Aorta (tissue), 4 donors: ENCODE measurements around the gene FRMPD1. TPM values are rescaled to one million over a fixed set of nuclear protein-coding genes. Genes with fewer than 3 reads are reported as not detected.

ENCODE experiments used
- polyA plus RNA-seq, 2 donors: library from polyadenylated mRNA; stranded (reverse); fragments of 200-250 nt; gene quantifications; one replicate each; pipeline ENCODE4 v1.2.3, GENCODE V29; 2013
- total RNA-seq, 2 donors: library from RNA; stranded (reverse); fragmentation: NEBNext Ultra II Directional; extraction: Animal tissue kit (Norgen Biotek cat#: 25700); gene quantifications; one replicate each; pipeline ENCODE4 v1.2.1, GENCODE V29; 2021
- donor health status: healthy with polysubstance abuse.
- donor health status: Bipolar disorder and iron deficiency.
- donor health status: DM: no; HTN: no; CAD: no.
- donor health status: DM: yes; HTN: yes; CAD: no.

Gene FRMPD1
- total and polyA plus RNA-seq, 4 donors, result 0.06 TPM; not detected in 3

Other genes starting within 250 kb of the FRMPD1 start
- gene GRHPR, start 228.3 kb upstream of the FRMPD1 start, total RNA-seq, result 10 to 100 TPM; 59.4 to 75.3 TPM
- 10 to 100 TPM; 72.9 to 99.7 TPM for gene GRHPR, start 228.3 kb upstream of the FRMPD1 start, polyA plus RNA-seq
- 10 to 100 TPM; 10.7 to 11.4 TPM for gene ZBTB5, start 185.5 kb upstream of the FRMPD1 start, total RNA-seq
- 1 to 10 TPM; 2.4 to 8.0 TPM for gene ZBTB5, start 185.5 kb upstream of the FRMPD1 start, polyA plus RNA-seq
- 10 to 100 TPM; 16.7 to 23.8 TPM for gene POLR1E, start 165.0 kb upstream of the FRMPD1 start, total RNA-seq
- gene POLR1E, start 165.0 kb upstream of the FRMPD1 start, polyA plus RNA-seq, result 10 to 100 TPM; 15.1 to 25.7 TPM
- 1 to 10 TPM; 6.2 to 7.8 TPM for gene FBXO10, start 74.6 kb upstream of the FRMPD1 start, total RNA-seq
- 1 to 10 TPM in 1 of 2 donors, under 1 TPM in 1; 0.38 to 7.4 TPM for gene FBXO10, start 74.6 kb upstream of the FRMPD1 start, polyA plus RNA-seq
- 10 to 100 TPM; 39.8 to 52.1 TPM for gene TOMM5, start 58.4 kb upstream of the FRMPD1 start, total RNA-seq
- gene TOMM5, start 58.4 kb upstream of the FRMPD1 start, polyA plus RNA-seq, result 100 to 1,000 TPM in 1 of 2 donors, 10 to 100 TPM in 1; 75.2 to 171 TPM
- gene TRMT10B, start 102.9 kb downstream of the FRMPD1 start, total RNA-seq, result 10 to 100 TPM in 1 of 2 donors, 1 to 10 TPM in 1; 8.1 to 17.4 TPM
- 1 to 10 TPM; 4.6 to 9.0 TPM for gene TRMT10B, start 102.9 kb downstream of the FRMPD1 start, polyA plus RNA-seq
- 10 to 100 TPM; 28.3 to 30.2 TPM for gene EXOSC3, start 134.1 kb downstream of the FRMPD1 start, total RNA-seq
- 10 to 100 TPM; 17.9 to 19.8 TPM for gene EXOSC3, start 134.1 kb downstream of the FRMPD1 start, polyA plus RNA-seq
- 10 to 100 TPM; 27.7 to 29.5 TPM for gene DCAF10, start 149.8 kb downstream of the FRMPD1 start, total RNA-seq
- gene DCAF10, start 149.8 kb downstream of the FRMPD1 start, polyA plus RNA-seq, result 1 to 10 TPM; 8.3 to 9.4 TPM